Fibroblast of the conjunctiva (primary cell): Measurements from ENCODE around the gene PRODH.
"Not testable (repeated sequence)": the region's sequence is repeated elsewhere in the genome, so short reads cannot be mapped to it uniquely, and the experiment has no call there.

Source experiments
- DNase-seq: peaks from one replicate; pipeline ENCODE4 v3.0.0-alpha.2; 2010; ENCODE audit warnings: low read depth

The PRODH gene, protein sequence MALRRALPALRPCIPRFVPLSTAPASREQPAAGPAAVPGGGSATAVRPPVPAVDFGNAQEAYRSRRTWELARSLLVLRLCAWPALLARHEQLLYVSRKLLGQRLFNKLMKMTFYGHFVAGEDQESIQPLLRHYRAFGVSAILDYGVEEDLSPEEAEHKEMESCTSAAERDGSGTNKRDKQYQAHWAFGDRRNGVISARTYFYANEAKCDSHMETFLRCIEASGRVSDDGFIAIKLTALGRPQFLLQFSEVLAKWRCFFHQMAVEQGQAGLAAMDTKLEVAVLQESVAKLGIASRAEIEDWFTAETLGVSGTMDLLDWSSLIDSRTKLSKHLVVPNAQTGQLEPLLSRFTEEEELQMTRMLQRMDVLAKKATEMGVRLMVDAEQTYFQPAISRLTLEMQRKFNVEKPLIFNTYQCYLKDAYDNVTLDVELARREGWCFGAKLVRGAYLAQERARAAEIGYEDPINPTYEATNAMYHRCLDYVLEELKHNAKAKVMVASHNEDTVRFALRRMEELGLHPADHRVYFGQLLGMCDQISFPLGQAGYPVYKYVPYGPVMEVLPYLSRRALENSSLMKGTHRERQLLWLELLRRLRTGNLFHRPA

GRCh38 chr22:18935889-18936529, at the start of gene PRODH:
Gene PRODH (minus strand): TSS chr22:18936293. CDS start chr22:18936287, 6 bp downstream.
- DNase-seq: no peak

GRCh38 chr22:18985780-18986179, 49.7 kb upstream of the PRODH start:
- DNase-seq: no peak

GRCh38 chr22:18984564-18984963, 48.5 kb upstream of the PRODH start:
- no peak for DNase-seq

GRCh38 chr22:18983120-18983651, 47.1 kb upstream of the PRODH start:
- DNase-seq: no peak

- no peak for DNase-seq
These were observed 44.7 kb upstream of the PRODH start for GRCh38 chr22:18980829-18981228.

- no peak for DNase-seq
These were observed 43.9 kb upstream of the PRODH start for GRCh38 chr22:18979957-18980356.

DNA sequence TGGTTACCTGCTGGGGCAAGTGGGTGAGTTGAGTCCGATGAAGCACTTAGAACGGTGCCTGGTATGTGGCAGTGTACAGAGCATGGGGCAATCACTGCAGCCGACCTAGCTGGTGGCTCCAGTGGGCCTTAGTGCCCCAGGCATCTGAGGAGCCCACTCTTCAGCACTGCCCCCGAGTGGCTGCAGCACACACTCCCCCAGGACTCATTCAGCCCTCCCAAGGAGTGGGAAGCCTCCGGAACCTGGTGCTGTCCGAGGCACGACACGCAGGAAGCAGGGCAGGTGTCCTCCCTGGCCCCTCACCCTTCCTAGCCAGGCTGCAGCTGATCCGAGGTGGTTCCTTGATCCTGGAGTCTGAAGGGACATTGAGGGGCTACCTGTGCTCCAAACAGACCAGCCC, 42.4 kb upstream of the PRODH start:
- no peak for DNase-seq

DNA sequence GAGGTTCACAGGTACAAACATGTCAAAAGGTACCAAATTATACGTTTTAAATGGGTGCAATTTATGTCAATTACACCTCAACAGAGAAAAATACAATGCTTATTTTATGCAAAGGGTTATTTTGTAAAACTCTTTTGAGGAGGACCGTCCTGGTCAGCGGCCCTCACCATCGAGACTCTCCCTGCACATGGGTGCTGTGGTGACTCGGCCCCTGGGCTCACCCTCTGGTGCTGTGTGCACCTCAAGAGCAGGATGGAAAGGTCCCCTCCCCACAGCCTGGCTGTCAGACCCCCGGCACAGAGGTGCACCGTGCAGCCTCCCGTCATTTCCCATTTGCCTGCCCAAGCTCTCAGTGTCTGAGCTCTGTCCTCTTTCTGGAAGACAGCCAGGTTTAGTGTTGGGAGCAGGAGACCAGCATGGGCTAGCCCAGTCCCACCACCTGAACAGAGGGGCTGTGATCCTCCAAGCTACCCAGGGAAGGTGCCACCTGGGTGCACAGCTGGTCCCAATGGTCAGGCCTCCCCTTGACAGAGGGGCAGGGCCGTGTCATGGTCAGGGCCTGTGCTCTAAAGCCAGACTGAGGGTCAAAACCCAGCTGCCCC, 41.8 kb upstream of the PRODH start:
- no peak for DNase-seq

DNA sequence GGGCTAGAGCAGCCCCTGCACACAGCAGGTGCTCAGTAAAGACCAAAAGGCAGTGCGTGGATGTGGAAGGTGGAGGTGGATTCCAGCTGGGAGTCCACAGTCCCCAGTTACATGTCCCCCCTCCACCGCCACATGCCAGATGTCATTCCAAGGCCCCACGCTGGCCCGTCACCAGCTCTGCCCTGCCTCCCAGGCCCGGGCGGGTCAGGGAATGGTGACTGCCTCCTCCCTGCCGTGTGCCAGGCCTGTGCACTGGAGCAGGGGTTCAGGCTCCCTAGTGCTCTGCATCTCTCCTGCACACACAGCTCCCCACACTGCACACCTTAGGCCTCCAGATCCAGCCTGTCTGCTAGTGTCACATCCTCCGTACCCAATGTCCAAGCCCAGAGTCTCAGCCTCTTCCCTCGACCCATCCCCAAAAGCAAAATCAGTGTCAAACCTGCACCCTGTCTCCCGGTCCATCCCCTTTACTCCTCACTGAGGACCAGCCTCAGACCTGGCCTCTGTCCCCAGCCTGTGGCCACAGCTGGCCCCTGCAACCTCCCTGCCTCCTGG, 40.2 kb upstream of the PRODH start:
- DNase-seq: no peak

DNA sequence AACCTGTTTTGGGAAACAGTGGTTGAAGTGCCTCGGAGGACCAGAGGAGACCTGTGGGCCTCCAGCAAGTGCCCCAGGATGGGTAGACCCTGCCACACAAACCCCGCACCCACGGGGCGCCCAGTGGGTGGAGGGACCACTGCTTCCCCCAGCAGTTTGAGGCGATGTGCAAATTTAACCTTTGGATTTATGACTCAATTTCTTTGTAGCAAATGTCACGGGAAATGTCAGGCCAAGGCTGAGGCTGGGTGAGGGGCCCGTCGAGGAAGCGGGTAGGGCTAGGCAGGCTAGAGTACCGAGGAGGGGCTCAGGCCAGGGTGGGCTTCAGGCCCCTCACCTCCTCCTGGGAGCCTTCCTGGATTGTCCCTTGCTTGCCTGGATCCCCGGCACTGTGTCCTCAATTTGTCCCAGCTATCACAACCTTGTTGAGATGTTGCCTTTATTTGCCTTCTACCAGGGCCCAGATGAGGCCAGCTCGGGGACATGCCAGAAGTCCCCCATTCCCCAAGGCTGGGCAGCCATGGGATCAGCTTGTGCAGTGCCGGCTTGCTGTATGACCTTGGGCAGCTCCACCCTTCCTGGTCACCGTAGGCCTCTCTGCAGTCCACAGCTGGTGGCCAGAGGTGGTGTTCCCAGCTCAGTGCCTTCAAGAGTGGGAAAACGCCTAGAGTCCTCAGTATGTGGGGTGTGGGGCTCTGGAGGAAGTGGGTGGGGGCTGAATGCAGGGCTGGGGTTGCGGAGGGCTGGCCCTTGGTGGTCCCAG, 39.5 kb upstream of the PRODH start:
- no peak for DNase-seq

GRCh38 chr22:18974477-18975180, 38.5 kb upstream of the PRODH start:
- DNase-seq: no peak

DNA sequence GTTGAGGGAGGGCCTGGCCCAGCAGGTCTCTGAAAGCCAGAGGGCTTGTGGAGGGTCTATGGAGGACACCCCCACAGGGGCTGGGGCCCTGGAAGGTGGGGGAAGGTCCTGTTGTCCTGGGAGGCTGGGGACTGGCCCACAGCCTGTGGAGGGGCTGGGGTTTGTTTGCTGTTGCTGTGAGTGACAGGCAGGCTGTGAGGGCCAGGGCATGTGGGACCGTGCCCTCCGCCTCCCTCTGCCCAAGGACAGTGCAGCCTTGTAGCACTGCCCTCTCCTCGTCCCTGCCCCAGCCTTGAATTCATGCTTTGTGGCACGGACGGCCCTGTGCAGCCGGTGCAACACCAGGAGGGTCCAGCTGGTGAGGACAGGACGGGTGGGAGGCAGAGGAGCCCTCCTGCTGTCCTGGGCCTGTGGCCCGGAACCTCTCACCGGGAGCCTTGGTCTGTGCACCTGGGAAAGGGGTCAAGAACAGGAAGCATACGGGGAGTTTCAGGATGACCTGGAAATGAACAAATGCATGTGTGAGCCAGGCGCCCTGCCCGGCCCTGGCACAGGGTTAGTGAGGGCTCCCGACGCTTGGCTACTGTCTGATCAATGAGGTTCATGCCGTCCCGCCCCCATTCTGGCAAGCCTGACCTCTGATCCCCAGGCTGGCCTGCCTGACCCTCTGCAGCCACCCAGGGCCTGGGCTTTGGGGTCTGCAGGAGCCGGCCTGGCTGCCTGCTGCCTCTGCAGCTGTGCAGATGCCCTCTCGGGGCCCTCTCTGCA, 37.4 kb upstream of the PRODH start:
- no peak for DNase-seq

DNA sequence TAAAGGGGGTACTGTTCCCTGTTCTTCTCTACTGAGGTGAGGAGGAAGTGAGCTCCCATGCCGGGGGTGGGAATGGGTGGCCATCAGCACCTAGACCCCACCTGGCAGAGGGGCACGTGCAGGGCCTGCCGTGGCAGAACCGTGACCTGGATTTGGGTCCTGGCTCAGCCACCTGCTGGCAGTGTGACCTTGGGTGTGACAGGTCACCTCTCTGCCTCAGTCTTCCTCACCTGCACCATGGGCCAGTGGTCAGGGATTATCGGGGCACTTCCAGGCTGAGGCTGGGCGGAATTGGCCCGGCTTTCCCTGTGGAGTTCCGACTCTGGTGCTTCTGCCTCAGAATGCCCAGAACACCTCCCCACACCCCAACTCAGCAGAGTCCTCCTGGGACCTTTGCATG, 36.5 kb upstream of the PRODH start:
- DNase-seq: not testable (repeated sequence)

DNA sequence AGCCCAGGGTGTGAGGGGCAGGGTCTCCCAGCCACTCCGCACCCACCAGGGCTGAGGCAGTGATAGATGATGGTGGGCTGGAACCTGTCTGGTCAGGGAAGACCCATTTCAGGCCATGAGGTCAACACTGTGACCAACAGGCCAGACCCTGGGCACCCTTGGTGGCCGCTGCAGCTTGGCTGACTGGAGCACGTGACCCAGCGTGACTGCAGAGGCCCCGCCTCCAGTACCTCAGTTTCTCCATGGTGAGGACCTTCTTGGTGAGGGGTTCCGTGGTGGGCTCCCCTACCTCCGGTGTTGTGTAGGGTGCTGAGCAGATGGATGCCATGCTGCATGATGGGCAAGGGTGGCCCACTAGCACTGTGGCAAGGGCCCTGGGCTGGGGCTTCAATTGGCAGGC, 35.9 kb upstream of the PRODH start:
- DNase-seq: not testable (repeated sequence)

DNA sequence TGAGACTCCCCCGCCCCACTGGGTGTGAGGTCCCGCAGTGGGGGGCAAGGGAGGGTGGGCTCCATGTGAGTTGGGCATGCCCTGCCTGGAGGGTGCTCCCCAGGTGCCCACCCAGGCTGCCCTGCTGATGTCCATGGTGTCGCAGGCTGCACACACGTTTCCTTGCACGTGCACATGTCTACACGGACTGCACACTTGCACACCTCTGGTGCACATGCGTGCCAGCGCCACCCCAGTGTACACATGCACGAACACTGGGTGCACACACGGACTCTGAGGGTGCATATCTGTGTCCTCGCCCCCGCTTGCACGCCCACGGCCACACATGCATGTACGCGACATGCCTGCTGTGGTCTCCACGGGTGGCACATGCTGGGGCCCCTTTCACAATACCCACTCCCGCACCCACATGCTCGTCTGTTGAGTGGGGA, 35.2 kb upstream of the PRODH start:
- no peak for DNase-seq

DNA sequence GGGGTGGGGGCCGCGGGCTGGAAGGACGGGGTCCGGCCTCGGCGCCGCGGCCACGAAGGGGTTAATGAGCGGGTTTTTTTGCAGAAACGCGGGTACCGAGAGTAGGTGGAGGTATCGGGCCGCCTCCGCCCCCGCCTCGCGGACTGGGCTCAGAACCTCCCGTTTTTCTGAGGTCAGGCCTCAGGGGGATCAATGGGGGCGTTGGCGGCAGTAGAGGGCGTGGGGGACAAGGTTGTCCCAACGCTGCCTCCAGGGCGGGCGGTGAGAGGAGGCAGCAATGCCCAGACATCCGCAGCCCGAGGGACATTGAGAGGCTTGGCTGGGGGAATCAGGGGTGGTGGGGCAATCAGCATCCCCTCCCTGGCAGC, 34.8 kb upstream of the PRODH start:
- DNase-seq: no peak

DNA sequence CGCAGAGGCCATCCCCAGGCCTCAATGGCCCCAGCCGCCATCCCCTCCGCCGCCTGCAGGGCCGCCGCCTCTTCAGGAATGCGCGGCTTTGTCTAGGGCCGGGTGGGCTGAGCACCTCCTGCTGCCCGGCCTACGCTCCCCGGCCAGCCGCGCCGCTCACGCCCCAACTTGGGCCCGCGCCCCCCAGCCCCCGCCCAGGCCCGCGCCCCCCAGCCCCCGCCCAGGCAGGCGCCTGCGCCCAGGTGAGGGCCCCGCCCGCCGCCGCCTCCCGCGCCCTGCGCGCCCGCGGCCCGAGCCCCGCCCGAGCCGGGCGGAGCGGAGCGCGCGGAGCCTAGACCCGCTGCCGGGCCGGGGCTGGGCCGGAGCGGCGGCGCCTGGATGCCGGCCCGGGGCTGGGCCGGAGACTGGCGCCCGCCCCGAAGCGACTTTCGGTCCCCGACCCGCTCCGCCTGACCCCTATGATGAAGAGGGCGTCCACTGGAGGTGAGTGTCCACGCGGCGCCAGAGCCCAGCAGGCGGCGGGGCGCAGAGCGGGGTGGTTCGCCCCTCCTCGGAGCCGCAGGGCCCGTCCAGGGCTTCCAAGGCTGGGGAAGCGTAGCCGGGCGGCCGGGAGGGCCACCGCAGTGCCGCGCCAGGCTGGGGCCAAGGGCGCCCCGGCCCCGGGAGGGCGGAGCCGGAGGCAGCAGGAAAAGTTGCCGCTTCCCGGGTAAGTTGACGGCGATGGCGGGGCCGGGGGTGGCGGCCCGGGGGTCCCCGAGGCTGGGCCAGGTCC, 34.3 kb upstream of the PRODH start:
- no peak for DNase-seq

DNA sequence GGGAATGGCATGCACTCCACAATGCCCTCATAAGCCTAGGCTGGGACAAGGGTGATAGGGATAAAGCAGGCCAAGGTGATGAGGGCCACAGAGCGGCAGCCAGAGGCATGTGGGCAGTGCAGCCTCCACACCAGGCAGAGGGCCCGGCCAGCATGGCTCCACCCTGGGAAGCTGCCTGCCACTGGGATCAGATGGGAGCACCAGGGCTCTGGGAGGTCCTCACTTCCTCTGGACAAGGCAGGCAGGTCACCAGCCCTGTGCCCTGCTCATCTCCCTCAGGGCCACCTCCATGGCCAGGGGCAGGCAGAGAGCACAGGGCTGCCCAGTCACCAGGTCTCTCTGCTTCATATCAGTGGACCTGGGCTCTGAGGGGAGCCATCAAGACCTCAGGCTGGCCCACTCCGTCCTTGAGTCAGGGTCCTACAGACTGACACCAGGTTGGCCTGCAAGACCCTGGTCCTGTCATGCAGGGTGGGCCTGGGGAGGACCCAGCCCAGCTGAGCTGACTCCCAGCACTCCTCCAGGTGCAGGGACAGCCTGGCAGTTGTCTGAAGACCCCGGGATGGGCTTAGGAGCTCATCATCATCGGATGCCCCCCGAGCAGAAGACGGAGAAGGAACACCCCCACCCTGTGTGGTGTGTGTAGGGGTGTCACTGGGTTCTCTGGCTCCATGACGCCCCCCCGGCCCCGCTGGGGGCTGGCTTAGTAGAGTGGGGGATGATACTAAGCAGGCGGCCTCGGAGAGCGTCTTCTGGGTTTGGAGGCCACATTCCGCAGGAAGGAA, 33.3 kb upstream of the PRODH start:
- not testable (repeated sequence) for DNase-seq
